Activated CD8-positive, alpha-beta memory T cell treated with anti-CD3 and anti-CD28 coated beads, Interleukin-2, amount 10 ng/mL, durations not matched to agents 7 days and 5 days (primary cell): ENCODE data around the gene TMEM218. TPM values are rescaled to one million over a fixed set of nuclear protein-coding genes. Genes with fewer than 3 reads are reported as not detected.

Experiments used
- total RNA-seq, 2 experiments: library from RNA; stranded (reverse); gene quantifications; one replicate each; pipeline ENCODE4 v1.2.3, GENCODE V29; 2021

The TMEM218 gene
- total RNA-seq, 2 experiments from 2014 or later, result 14.1 to 16.1 TPM

Other genes with a start within 250 kb of the TMEM218 start
- gene ROBO3, start 246.2 kb downstream of the TMEM218 start, total RNA-seq, result 10 to 100 TPM in 1 of 2 experiments, 1 to 10 TPM in 1; 5.3 to 11.1 TPM
- not detected for gene ROBO4, start 213.8 kb downstream of the TMEM218 start, total RNA-seq
- not detected for gene HEPN1, start 192.4 kb downstream of the TMEM218 start, total RNA-seq
- gene HEPACAM, start 175.6 kb downstream of the TMEM218 start, total RNA-seq, result not detected
- gene CCDC15, start 157.4 kb downstream of the TMEM218 start, total RNA-seq, result 1 to 10 TPM; 5.6 to 9.4 TPM
- 1 to 10 TPM in 1 of 2 experiments, under 1 TPM in 1; 0.91 to 1.1 TPM for gene SLC37A2, start 48.3 kb downstream of the TMEM218 start, total RNA-seq
- not detected for gene PKNOX2, start 53.1 kb upstream of the TMEM218 start, total RNA-seq